GM23338 (cell line): ENCODE measurements around the gene KIF22. TPM values are rescaled to one million over a fixed set of nuclear protein-coding genes. Genes with fewer than 3 reads are reported as not detected.

ENCODE experiments used
- ATAC-seq: fragments of 200-7000 bp; cut with Tn5 transposase; 3 replicates; pipeline ENCODE4 v1.9.1; 2020
- DNase-seq: peaks from one replicate; pipeline ENCODE4 v3.0.0-alpha.2; 2015; ENCODE audit warnings: low spot score
- H2AFZ ChIP-seq: fragments of 200-600 bp; sonication (generic); 2 replicates; pipeline ENCODE4 v1.8.0; 2016; ENCODE audit warnings: antibody characterized with exemption, mild to moderate bottlenecking, moderate library complexity
- H3F3A ChIP-seq: fragments of 200-600 bp; sonication (generic); replicated peaks from 2 replicates; pipeline ENCODE4 v1.8.0; 2017; ENCODE audit warnings: antibody characterized with exemption, mixed run types, low read depth
- H3K27ac ChIP-seq: fragments of 200-600 bp; sonication (generic); 2 replicates; pipeline ENCODE4 v1.6.1; 2016; ENCODE audit warnings: low read depth
- H3K27me3 ChIP-seq: fragments of 200-600 bp; sonication (generic); 2 replicates; pipeline ENCODE4 v1.8.0; 2016; ENCODE audit warnings: mild to moderate bottlenecking, mixed run types, moderate library complexity; ENCODE audit not compliant: insufficient read depth
- H3K36me3 ChIP-seq: fragments of 200-600 bp; sonication (generic); 2 replicates; pipeline ENCODE4 v1.8.0; 2016; ENCODE audit warnings: mild to moderate bottlenecking; ENCODE audit not compliant: insufficient read depth
- H3K4me1 ChIP-seq: fragments of 200-600 bp; sonication (generic); 2 replicates; pipeline ENCODE4 v1.8.0; 2016; ENCODE audit warnings: mild to moderate bottlenecking, moderate library complexity; ENCODE audit not compliant: insufficient read depth
- H3K4me2 ChIP-seq: fragments of 200-600 bp; sonication (generic); 2 replicates; pipeline ENCODE4 v1.7.1; 2017; ENCODE audit warnings: mixed run types
- H3K4me3 ChIP-seq: fragments of 200-600 bp; sonication (generic); 2 replicates; pipeline ENCODE4 v1.6.1; 2016; ENCODE audit warnings: mixed run types
- H3K79me2 ChIP-seq: fragments of 200-600 bp; sonication (generic); replicated peaks from 2 replicates; pipeline ENCODE4 v1.8.0; 2017; ENCODE audit warnings: mild to moderate bottlenecking; ENCODE audit not compliant: insufficient read depth
- H3K9me2 ChIP-seq: fragments of 200-600 bp; sonication (generic); 2 replicates; pipeline ENCODE4 v1.8.0; 2017; ENCODE audit not compliant: insufficient read depth
- H4K20me1 ChIP-seq: fragments of 200-600 bp; sonication (generic); replicated peaks from 2 replicates; pipeline ENCODE4 v1.8.0; 2017; ENCODE audit warnings: mild to moderate bottlenecking; ENCODE audit not compliant: insufficient read depth
- H3K27ac Mint-ChIP-seq: 2 replicates; pipeline ENCODE4 v1.8.0; 2020; ENCODE audit warnings: inconsistent platforms, mild to moderate bottlenecking, moderate library complexity, mixed read lengths
- H3K27me3 Mint-ChIP-seq: 3 replicates; pipeline ENCODE4 v1.8.0; 2022; ENCODE audit warnings: low read depth, mild to moderate bottlenecking, moderate library complexity, mixed read lengths, inconsistent platforms; ENCODE audit not compliant: insufficient read depth, poor library complexity
- H3K36me3 Mint-ChIP-seq: 3 replicates; pipeline ENCODE4 v1.8.0; 2021; ENCODE audit warnings: low read depth, mild to moderate bottlenecking, inconsistent platforms, moderate library complexity, mixed read lengths
- H3K4me1 Mint-ChIP-seq: 3 replicates; pipeline ENCODE4 v1.8.0; 2020; ENCODE audit warnings: mild to moderate bottlenecking, inconsistent platforms, mixed read lengths
- H3K4me3 Mint-ChIP-seq: 3 replicates; pipeline ENCODE4 v1.8.0; 2021; ENCODE audit warnings: moderate library complexity, mild to moderate bottlenecking, inconsistent platforms, mixed read lengths
- H3K9me3 Mint-ChIP-seq: 3 replicates; pipeline ENCODE4 v1.8.0; 2020; ENCODE audit warnings: moderate library complexity, mild to moderate bottlenecking, inconsistent platforms, mixed read lengths
- CTCF ChIP-seq, 2 experiments: fragments of 200-600 bp in 1 of 2; sonication (generic) in 1 of 2; conservative IDR thresholded peaks; 2 replicates each; pipeline versions ENCODE4 v1.5.1 to v1.6.1; 2016 to 2017; ENCODE audit warnings: antibody characterized with exemption in 2 of 2, low read depth in 2 of 2, mild to moderate bottlenecking in 2 of 2, moderate library complexity in 1 of 2
- EZH2phosphoT487 ChIP-seq: fragments of 200-600 bp; sonication (generic); IDR thresholded peaks from one replicate; pipeline ENCODE4 v1.8.1; 2018; ENCODE audit warnings: antibody characterized with exemption; ENCODE audit not compliant: unreplicated experiment
- JUNB ChIP-seq: IDR thresholded peaks from one replicate; pipeline ENCODE4 v1.6.1; 2016; ENCODE audit warnings: antibody characterized with exemption; ENCODE audit not compliant: unreplicated experiment
- NANOG ChIP-seq: IDR thresholded peaks from 2 replicates; pipeline ENCODE4 v1.6.1; 2016; ENCODE audit warnings: antibody characterized with exemption, borderline replicate concordance
- POLR2AphosphoS5 ChIP-seq: IDR thresholded peaks from 2 replicates; pipeline ENCODE4 v1.6.1; 2016; ENCODE audit warnings: antibody characterized with exemption, low read depth
- ZNF114 ChIP-seq: fragments of 250-450 bp; sonication (Bioruptor Pico); IDR thresholded peaks from 2 replicates; pipeline ENCODE4 v1.5.0; 2020; ENCODE audit warnings: mild to moderate bottlenecking, moderate library complexity
- ZNF331 ChIP-seq: fragments of 250-450 bp; sonication (Bioruptor Pico); IDR thresholded peaks from 2 replicates; pipeline ENCODE4 v1.5.0; 2020; ENCODE audit warnings: low read depth, mild to moderate bottlenecking, moderate library complexity
- ZNF462 ChIP-seq: fragments of 250-450 bp; sonication (Bioruptor Pico); IDR thresholded peaks from 2 replicates; pipeline ENCODE4 v1.5.0; 2020; ENCODE audit warnings: mild to moderate bottlenecking, moderate library complexity
- polyA plus RNA-seq: library from polyadenylated mRNA; unstranded; fragments of >200 nt; fragmentation: Nextera tagmentation; extraction: Ambion mirVana; gene quantifications from 2 replicates; pipeline ENCODE4 v1.2.1, GENCODE V29; 2016
- total RNA-seq: library from RNA; depleted of rRNA; stranded (reverse); fragments of >200 nt; shearing (Covaris generic); gene quantifications from 2 replicates; pipeline ENCODE4 v1.2.3, GENCODE V29; 2014

The KIF22 gene
- total and polyA plus RNA-seq, 2 experiments from 2014 or later: 110 to 192 TPM

GRCh38 chr16:29761882-29762281, 28.7 kb upstream of the KIF22 start (continued):
- TF ChIP-seq CTCF (conservative IDR thresholded peaks at IDR 0.05; ENCODE audit: low read depth in 2 of 2) (no peak), ZNF331 (CRISPR knock-in tag) (no peak)

- no peak for TF ChIP-seq JUNB
- Histone ChIP-seq H4K20me1 (no peaks in the 10 kb centered on the region), H3K4me3 (no peak overlapping the region), H3K36me3 (no peaks in the 10 kb centered on the region), H3F3A (no peaks in the 10 kb centered on the region), H3K79me2 (no peaks in the 10 kb centered on the region), H3K27ac (no peak overlapping the region), H3K27me3 (no peaks in the 10 kb centered on the region), H3K9me2 (no peaks in the 10 kb centered on the region), H3K4me1 (no peaks in the 10 kb centered on the region), H2AFZ (no peak overlapping the region), H3K4me2 (no peak overlapping the region)
- no peak overlapping the region for H3K4me3 Mint-ChIP-seq
- H3K27me3 Mint-ChIP-seq: peaks cover 2% of the 10 kb centered on the region
- no peaks in the 10 kb centered on the region for H3K36me3 Mint-ChIP-seq
- peaks cover 5% of the 10 kb centered on the region; the same call in 2 of the 3 replicates for H3K4me1 Mint-ChIP-seq
- H3K9me3 Mint-ChIP-seq: no peaks in the 10 kb centered on the region
- no peak overlapping the region for H3K27ac Mint-ChIP-seq
- DNase-seq: no peak
- no peak for ATAC-seq
These were observed 27.2 kb upstream of the KIF22 start for GRCh38 chr16:29763326-29763725.

GRCh38 chr16:29765167-29766032, 25.2 kb upstream of the KIF22 start:
- H3K4me3 Mint-ChIP-seq: no peak overlapping the region
- no peaks in the 10 kb centered on the region for H3K4me1 ChIP-seq
- no peaks in the 10 kb centered on the region for H3K9me3 Mint-ChIP-seq
- H3K36me3 Mint-ChIP-seq: no peaks in the 10 kb centered on the region
- H3K27me3 ChIP-seq: no peaks in the 10 kb centered on the region
- H3K4me1 Mint-ChIP-seq: peaks cover 5% of the 10 kb centered on the region; the same call in 2 of the 3 replicates
- H3K79me2 ChIP-seq: no peaks in the 10 kb centered on the region
- H3K4me3 ChIP-seq: no peak overlapping the region
- H3K9me2 ChIP-seq: no peaks in the 10 kb centered on the region
- no peaks in the 10 kb centered on the region for H4K20me1 ChIP-seq
- H3K27me3 Mint-ChIP-seq: peaks cover 2% of the 10 kb centered on the region
- no peak for ATAC-seq
- H3K27ac ChIP-seq: no peak overlapping the region
- H3K4me2 ChIP-seq: no peak overlapping the region
- DNase-seq: no peak
- H3K36me3 ChIP-seq: no peaks in the 10 kb centered on the region
- no peak overlapping the region for H2AFZ ChIP-seq
- H3K27ac Mint-ChIP-seq: no peak overlapping the region
- no peaks in the 10 kb centered on the region for H3F3A ChIP-seq
- TF ChIP-seq ZNF462 (CRISPR knock-in tag): no peak
- no peak for TF ChIP-seq JUNB
- TF ChIP-seq EZH2phosphoT487: no peak
- TF ChIP-seq NANOG: no peak
- no peak for TF ChIP-seq ZNF114 (CRISPR knock-in tag)
- no peak for TF ChIP-seq POLR2AphosphoS5
- TF ChIP-seq CTCF (conservative IDR thresholded peaks at IDR 0.05; ENCODE audit: low read depth in 2 of 2): no peak
